RKO (cell line): ENCODE data around the gene OTOF.
"Not testable (repeated sequence)": the region's sequence is repeated elsewhere in the genome, so short reads cannot be mapped to it uniquely, and the experiment has no call there.

Experiments
- DNase-seq: peaks from one replicate; pipeline ENCODE4 v3.0.0-alpha.2; 2016; ENCODE audit warnings: low spot score

OTOF gene

GRCh38 chr2:26479789-26480565 is 2.1 kb upstream of the OTOF start:
- no peak for DNase-seq

- no peak for DNase-seq
Measured at GRCh38 chr2:26479131-26479788, 1.3 kb upstream of the OTOF start.

- no peak for DNase-seq
Measured at GRCh38 chr2:26478366-26478765, 442 bp upstream of the OTOF start.

DNA sequence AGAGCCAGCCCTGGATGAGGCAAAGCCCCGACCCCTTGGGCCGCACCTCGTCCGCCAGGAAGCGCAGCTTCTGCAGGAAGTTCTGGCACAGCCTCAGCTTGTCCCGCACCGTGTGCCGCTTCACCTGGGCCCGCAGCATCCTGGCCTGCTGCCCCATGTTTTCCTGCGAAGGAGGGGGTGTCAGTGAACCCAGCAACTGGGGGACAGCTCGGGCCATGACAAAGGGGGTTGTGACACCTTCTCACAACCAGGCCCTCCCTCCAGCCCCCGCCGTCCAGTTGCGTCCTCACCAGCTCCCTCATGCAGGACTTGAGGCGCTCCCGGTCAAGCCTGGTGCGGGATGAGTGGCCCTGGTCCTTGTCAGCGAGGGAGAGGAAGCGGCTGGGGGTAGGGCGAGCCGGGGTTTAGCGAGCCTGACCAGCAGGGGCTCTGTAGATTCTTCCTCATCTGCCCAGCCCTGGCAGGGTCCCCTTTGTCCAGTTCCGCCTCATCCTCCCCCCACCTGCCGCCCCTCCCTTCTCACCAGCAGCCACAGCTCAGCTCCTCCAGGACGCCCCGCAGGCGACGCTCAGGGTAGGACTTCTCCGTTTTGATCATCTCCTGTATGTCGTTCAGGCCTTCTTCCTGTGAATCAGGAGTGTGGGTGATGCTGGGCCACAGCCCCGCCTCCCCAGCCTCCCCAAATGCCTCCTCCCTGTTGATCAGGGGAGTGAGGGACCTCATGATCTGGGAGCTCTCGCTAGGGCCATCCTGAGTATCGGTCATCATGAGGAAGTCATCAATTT is 606 bp downstream of the OTOF start:
- no peak for DNase-seq

GRCh38 chr2:26475832-26476501 is 2.0 kb downstream of the OTOF start:
- no peak for DNase-seq

DNA sequence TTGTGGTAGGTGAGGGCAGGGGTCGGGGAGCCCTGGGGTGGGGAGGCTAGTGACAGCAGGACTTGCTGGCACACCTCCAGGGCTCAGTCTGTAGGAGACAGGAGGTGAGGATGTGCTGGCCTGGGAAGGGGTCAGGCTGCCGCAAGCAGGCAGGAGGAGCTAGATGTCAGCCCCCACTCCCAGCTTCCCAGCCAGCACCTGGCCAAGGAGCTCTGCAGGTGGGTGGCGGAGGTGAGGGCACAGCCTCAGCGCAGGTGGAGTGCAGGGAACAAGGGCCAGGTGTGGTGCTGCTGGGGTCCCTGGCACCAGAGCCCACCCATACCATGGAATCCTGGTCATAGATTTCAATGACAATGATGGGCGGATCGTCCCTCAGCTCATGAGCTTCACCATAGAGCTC is 2.9 kb downstream of the OTOF start:
- DNase-seq: no peak

DNA sequence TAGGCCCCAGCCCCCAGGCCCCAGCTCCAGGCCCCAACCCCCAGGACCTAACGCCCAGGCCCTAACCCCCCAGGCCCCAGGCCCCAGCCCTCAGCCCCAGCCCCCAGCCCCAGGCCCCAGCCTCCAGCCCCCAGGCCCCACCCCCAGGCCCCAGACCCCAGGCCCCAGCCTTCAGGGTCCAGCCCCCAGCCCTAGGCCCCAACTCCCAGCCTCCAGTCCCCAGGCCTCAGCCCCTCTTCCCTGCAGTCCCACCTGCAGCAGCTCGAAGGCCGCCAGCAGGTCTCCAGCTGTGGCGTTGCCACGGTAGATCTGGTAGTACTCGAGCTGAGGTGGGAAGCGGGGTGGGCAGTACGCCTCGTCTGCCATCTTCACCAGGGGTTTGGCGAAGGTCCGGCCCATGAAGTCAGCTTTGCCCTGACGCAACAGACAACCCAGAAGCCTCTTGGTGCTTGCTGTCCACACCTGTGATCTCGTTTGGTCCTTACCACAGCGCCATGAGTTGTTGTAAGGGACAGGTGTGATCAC is 3.6 kb downstream of the OTOF start:
- no peak for DNase-seq

DNA sequence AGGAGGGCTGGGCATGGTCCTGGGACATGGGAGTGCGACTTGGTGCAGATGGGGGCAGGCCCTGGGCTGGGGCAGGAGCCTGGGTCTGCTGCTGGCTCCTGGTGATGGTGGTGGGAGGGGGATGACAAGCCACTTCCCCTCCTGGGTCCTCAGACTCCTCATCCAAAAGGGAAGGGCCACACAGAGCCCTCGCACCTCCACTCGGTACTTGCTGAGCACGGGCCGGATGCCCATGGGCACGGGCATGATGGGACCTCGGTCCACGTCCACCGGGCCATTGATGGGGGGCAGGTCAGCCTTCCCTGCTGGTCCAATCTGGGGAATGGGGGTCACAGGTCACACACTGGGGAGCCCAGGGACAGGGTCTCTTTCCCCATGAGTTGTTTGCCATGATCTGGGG is 4.1 kb downstream of the OTOF start:
- no peak for DNase-seq

DNA sequence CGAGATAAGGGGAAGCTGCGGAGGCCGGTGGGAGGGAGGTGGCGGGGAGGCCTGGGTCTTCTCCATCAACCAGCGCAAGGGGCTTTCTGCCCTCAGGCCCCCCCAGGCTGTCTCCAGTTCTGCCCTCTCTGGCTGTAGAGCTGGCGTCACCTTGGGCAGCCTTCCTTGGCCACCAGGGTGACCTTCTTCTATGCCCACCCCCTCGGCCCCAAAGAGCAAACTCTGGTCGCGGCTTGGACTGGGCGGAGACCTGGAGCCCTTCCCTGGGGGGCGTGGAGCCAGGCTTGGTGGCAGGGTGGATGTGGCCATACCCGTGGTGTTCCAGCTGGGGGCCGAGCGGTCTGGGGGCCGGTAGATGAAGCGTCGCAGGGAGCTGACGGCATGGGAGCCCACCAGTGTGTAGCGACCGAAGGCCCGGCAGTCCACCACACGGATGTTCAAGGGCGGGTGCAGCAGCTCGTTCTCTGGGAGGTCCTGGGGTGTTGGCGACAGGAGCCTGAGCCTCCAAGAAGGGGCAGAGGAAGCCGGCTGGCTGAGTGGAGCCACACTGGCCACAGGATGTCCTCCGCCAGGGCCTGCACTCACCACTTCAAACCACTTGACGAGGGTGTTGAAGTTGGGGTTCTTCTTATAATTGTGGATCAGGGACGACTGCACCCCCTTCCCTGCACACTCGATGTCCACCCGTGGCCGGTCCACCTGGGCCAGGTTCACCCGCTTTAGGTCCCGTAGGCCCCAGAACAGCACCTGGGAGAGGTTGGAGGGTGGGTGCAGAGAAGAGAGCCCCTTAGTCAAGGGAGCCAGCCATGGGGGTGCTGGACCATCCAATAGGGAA is 4.9 kb downstream of the OTOF start:
- DNase-seq: no peak

DNA sequence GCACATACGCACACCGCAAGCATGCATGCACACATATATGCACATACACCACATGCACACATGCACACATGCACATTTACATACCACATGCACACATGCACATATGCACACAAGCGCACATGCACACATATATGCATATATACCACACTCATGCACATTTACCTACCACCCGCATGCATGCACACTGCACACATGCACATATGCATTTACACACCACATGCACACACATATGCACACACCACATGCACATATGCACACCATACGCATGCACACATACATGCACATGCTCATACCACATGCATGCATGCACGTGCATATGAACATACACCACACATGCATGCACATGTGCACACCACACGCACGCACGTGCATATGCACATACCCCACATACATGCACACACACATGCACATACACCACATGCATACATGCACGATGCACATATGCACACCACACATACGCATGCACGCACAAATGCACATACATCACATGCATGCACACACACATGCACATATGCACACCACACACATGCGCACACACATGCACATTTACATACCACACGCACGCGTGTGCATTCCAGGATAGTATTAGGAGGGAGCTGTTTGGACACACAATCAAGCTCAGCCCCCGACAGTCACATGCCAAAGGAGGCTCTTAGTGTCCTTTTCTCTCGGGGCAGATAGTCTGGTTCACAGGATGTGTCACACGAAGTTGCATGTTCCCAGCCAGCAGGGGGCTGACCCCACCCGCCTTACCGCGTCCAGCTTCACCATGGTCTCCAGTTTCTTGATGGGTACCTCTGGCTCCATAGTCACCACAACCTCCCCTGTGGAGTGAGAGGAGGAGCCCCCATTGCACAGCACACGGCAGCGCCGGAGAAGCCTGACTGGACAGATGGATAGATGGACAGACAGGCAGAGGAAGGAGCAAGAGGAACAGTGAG is 5.9 kb downstream of the OTOF start:
- no peak for DNase-seq

DNA sequence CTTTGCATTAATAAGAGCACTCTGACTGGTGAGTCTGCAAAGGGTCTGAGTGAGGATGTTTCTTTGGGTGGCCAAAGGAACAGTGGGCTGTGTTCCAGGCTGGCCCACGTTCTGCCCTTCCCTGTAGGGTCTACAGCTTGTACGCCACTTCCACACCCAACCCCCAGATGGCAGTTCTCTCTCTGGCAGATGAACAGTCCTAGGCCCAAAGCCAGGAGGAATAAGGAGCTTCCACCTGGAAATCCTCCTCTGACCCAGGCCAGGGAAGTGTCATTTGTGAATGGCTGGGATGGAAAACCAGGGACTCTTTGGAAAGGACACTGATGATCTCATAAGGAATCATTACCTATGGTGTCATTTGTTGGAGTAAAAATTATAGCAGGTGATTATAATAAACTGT is 6.6 kb downstream of the OTOF start:
- no peak for DNase-seq

DNA sequence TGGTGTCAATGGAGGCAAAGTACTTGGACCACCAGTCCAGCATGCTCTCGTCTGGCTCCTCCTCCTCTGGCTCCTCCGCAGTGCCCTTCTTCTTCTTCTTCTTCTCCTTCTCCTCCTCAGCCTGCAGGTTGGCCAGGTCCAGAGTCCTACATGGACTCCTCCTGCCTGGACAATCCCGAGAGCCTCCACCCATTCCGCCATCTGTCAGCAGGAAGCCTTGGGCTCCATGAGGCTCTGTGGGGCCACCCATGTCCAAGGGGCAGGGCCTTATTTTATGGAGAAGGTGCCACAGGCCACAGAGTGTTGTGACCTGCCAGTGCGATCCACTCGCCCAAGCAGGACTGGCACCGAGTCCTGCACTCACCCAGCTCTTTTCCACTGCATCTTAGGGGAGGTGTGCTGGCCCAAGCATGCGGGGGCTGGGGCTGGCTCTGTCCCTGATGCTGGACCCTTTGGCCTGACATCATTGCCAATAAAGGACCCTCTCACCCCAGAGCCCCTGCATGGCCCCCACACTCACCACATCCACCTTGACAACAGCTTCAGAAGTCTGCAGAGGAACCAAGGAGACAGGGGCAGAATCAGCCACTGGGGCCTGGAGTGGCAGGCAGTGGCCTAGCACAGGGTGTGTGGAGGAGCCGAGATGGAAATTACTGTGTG is 7.2 kb downstream of the OTOF start:
- no peak for DNase-seq

- DNase-seq: no peak
Measured at GRCh38 chr2:26469955-26470354, 8.0 kb downstream of the OTOF start.

GRCh38 chr2:26469092-26469710 is 8.7 kb downstream of the OTOF start:
- peak; percentile 70 for DNase-seq

DNA sequence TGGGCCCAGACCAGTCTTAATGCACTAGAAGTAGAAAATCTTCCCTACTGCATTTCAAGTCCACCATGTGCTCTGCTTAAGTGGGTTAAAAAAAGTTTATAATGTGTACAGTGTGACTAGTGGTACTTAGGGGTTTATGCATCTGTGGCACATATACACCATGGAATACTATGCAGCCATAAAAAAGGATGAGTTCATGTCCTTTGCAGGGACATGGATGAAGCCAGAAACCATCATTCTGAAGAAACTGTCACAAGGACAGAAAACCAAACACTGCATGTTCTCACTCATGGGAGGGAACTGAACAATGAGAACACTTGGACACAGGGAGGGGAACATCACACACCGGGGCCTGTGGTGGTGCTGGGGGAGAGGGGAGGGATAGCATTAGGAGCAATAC is 9.4 kb downstream of the OTOF start:
- DNase-seq: not testable (repeated sequence)

DNA sequence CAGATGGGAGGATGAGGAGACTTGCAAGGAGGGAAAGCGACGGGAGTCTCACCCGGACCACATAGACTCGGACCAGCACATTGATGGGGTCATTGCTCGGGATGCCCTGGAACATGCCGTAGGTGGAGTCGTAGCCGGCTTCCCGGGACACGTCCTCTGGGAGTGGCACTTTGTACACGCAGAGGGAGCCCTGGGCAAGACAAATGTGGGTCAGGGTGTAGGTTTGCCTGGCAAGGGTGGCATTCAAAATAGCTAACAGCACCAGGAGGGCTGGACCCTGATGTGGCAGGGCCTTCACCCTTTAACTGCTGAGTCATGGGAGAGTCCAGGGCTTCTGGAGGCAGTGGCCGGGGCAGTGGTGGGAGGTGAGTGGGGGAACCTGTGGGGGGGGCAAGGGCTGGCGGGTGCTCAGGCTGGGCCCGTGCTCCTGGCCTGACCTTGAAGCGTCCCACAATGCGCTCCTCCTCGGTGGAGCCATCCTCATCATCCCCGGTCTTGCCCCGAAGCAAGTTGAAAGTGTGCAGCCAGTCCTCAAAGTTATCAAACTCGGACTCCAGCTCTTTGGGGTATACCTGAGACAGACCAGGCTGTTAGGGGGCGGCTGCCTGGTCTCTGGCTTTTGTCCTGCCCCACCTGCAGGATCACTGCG is 11.1 kb downstream of the OTOF start:
- no peak for DNase-seq

GRCh38 chr2:26465981-26466471 is 11.9 kb downstream of the OTOF start:
- no peak for DNase-seq

GRCh38 chr2:26465266-26465925 is 12.5 kb downstream of the OTOF start:
- DNase-seq: no peak
